Esophagus squamous epithelium (tissue), 4 donors: Measurements from ENCODE around the gene GNB3.

ENCODE experiments used
- CTCF ChIP-seq, 6 experiments: fragments of 450-650 bp in 4 of 6; fragments of 200-600 bp in 2 of 6; sonication (generic) in 2 of 6; IDR thresholded peaks; one replicate each; pipeline ENCODE4 v1.5.1; 2016 to 2019; ENCODE audit warnings: antibody characterized with exemption in 6 of 6, mild to moderate bottlenecking in 4 of 6, moderate library complexity in 4 of 6
- POLR2A ChIP-seq, 4 donors: fragments of 450-650 bp; IDR thresholded peaks; one replicate each; pipeline ENCODE4 v1.6.1; 2017; ENCODE audit warnings: antibody characterized with exemption in 4 of 4, mild to moderate bottlenecking in 4 of 4, moderate library complexity in 3 of 4

GRCh38 chr12:6852651-6853354 is 12.1 kb downstream of the GNB3 start:
- no peak for TF ChIP-seq CTCF (IDR thresholded peaks at IDR 0.05)
- TF ChIP-seq POLR2A (IDR thresholded peaks at IDR 0.05): peak in 1 of 4 donors; percentile 39
